GM12865 (cell line): Measurements from ENCODE around the gene PPM1J.

ENCODE experiments used
- DNase-seq: peaks from one replicate; pipeline ENCODE4 v3.0.0; 2010; ENCODE audit warnings: low read depth
- H3K4me3 ChIP-seq: 2 replicates; pipeline ENCODE4 v1.5.1; 2011; ENCODE audit warnings: mild to moderate bottlenecking, low read depth, low read length, control low read depth
- TF ChIP-seq, protein P1 (sequence below): IDR thresholded peaks from 2 replicates; pipeline ENCODE4 v1.5.1; 2011; ENCODE audit warnings: low read length, control low read depth, low read depth, inconsistent platforms; ENCODE audit not compliant: insufficient read depth; ENCODE audit errors: missing control alignments

The PPM1J gene

DNA sequence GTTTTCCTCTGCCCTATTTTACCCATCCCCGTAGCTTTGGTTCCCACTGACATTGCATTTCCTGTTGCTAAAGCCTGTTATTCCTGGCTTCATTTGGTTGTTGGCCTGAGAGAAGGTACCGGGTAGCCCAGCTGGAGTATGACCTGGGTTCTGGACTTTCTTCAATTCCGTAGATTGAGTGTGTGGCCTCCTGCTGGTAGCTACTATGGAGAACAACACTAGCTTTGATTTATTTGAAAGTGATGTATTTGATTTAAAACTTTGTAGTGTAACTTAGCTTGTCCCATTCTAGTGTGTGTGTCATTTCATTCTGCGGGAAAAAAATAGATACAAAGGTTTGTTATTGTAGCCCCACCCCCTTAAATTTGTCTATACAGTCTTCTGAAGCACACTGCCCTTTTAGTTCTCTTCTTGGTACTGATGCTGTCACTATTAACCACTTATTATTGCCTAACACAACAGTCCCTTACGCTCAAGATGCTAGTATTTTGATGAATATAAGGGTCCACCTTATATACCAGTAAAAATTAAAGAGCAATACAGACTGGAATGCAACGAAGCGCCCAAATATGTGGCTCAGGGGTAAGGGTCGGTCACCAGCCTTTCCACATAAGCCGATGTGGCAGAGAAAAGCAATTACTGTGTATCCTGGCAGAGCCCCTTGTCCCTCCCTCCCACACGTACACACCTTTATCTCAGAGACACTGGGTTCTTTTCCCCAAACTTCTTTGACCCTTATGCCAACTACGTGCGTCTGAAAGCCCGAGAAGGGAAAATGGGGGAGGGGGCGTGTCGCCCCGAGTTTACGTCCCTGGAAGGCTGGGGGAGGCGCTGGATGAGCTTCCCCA is 41.3 kb downstream of the PPM1J start:
- H3K4me3 ChIP-seq: peak overlapping the region; percentile 90
- DNase-seq: peak; percentile 38
- TF ChIP-seq, protein P1, sequence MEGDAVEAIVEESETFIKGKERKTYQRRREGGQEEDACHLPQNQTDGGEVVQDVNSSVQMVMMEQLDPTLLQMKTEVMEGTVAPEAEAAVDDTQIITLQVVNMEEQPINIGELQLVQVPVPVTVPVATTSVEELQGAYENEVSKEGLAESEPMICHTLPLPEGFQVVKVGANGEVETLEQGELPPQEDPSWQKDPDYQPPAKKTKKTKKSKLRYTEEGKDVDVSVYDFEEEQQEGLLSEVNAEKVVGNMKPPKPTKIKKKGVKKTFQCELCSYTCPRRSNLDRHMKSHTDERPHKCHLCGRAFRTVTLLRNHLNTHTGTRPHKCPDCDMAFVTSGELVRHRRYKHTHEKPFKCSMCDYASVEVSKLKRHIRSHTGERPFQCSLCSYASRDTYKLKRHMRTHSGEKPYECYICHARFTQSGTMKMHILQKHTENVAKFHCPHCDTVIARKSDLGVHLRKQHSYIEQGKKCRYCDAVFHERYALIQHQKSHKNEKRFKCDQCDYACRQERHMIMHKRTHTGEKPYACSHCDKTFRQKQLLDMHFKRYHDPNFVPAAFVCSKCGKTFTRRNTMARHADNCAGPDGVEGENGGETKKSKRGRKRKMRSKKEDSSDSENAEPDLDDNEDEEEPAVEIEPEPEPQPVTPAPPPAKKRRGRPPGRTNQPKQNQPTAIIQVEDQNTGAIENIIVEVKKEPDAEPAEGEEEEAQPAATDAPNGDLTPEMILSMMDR: peak; percentile 33

DNA sequence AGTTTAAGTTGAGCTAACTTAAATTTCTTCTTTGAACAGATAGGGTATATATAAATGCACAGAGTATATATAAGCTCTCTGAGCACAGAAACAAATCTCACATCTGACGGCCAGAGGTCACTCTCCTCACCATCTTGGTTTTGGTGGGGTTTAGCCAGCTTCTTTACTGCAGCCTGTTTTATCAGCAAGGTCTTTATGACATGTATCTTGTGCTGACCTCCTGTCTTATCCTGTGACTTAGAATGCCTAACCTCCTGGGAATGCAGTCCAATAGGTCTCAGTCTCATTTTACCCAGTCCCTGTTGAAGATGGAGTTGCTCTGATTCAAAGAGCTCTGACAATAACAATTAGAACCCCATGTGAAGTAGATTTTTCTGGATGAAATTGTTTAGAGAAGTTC is 42.3 kb downstream of the PPM1J start:
- TF ChIP-seq, protein P1: no peak

GRCh38 chr1:112672009-112672408 is 43.1 kb downstream of the PPM1J start:
- H3K4me3 ChIP-seq: no peak overlapping the region
- TF ChIP-seq, protein P1: no peak
- DNase-seq: no peak

More for the DNA sequence above, 42.3 kb downstream of the PPM1J start:
- DNase-seq: no peak
- no peak overlapping the region for H3K4me3 ChIP-seq

DNA sequence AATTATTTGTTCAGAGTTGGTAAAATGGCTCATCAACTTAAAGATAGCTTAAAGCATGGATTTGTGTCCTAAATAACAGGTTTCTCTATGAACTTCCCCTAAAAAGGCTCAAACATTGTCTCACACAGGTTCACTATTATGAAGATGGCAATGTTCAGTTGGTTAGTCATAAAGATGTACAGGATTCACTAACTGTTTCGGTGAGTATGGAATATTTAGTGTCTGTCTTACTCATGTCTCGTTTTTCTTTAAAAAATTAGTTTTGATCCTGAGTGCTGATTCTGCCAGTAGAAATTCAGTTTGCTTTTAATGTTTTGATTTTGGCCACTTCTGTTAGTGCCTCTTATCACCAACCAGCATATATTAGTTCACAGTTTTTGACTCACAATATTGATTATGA is 48.2 kb downstream of the PPM1J start:
- TF ChIP-seq, protein P1: no peak
- DNase-seq: no peak
- no peak overlapping the region for H3K4me3 ChIP-seq

GRCh38 chr1:112665857-112666256 is 49.3 kb downstream of the PPM1J start:
- TF ChIP-seq, protein P1: no peak
- H3K4me3 ChIP-seq: no peak overlapping the region
- DNase-seq: no peak
